KMS-11 (cell line): ENCODE results near the gene SDK2.

Experiments used
- H2AFZ ChIP-seq: fragments of 200-600 bp; sonication (generic); 2 replicates; pipeline ENCODE4 v1.6.1; 2016; ENCODE audit warnings: antibody characterized with exemption, mixed run types, low read depth
- H3K27ac ChIP-seq: fragments of 200-600 bp; sonication (generic); 2 replicates; pipeline ENCODE4 v1.6.1; 2016; ENCODE audit warnings: mild to moderate bottlenecking, mixed run types
- H3K27me3 ChIP-seq: fragments of 200-600 bp; sonication (generic); 2 replicates; pipeline ENCODE4 v1.6.1; 2017; ENCODE audit warnings: mild to moderate bottlenecking, low read depth, mixed run types, moderate library complexity; ENCODE audit not compliant: insufficient read depth
- H3K36me3 ChIP-seq: fragments of 200-600 bp; sonication (generic); 2 replicates; pipeline ENCODE4 v1.6.1; 2017; ENCODE audit warnings: mild to moderate bottlenecking, mixed run types; ENCODE audit not compliant: insufficient read depth
- H3K4me1 ChIP-seq: fragments of 200-600 bp; sonication (generic); 2 replicates; pipeline ENCODE4 v1.6.1; 2016; ENCODE audit warnings: mild to moderate bottlenecking, low read depth, mixed run types; ENCODE audit not compliant: poor library complexity, severe bottlenecking
- H3K4me2 ChIP-seq: fragments of 200-600 bp; sonication (generic); 2 replicates; pipeline ENCODE4 v1.7.0; 2016; ENCODE audit warnings: mild to moderate bottlenecking, mixed run types
- H3K4me3 ChIP-seq: fragments of 200-600 bp; sonication (generic); IDR thresholded peaks from 2 replicates; pipeline ENCODE4 v1.6.1; 2017; ENCODE audit warnings: low read depth, low read length, mixed read lengths; ENCODE audit not compliant: insufficient read depth
- H3K79me2 ChIP-seq: fragments of 200-600 bp; sonication (generic); 2 replicates; pipeline ENCODE4 v1.6.1; 2016; ENCODE audit warnings: low read depth, mixed run types; ENCODE audit not compliant: insufficient read depth
- H3K9ac ChIP-seq: fragments of 200-600 bp; sonication (generic); 2 replicates; pipeline ENCODE4 v1.6.1; 2016; ENCODE audit warnings: mild to moderate bottlenecking, mixed run types
- H4K20me1 ChIP-seq: fragments of 200-600 bp; sonication (generic); 2 replicates; pipeline ENCODE4 v1.6.1; 2016; ENCODE audit warnings: mild to moderate bottlenecking, mixed run types; ENCODE audit not compliant: insufficient read depth
- TF ChIP-seq, protein P1 (sequence below): fragments of 200-600 bp; sonication (generic); conservative IDR thresholded peaks from 2 replicates; pipeline ENCODE4 v1.6.1; 2017; ENCODE audit warnings: low read depth, mild to moderate bottlenecking, antibody characterized with exemption, low read length, moderate library complexity, mixed read lengths

SDK2 gene

DNA sequence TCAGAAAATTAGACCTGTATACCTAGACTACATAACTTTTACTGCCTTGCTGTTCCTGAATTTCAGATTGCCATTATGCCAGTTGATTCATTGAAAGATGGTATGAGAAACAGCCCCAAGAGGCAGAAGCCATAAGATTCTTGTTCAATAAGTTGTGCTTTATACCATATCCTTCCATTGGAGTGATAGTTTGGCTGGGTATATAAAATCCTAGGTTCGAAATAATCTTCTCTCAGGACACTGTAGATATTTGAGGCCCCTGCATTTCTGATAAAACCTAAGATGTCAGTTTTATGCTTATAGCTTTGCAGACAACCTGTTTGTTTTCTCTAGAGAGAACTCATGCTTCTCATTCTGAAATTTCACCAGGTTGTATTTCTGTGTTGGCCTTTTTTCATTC, 9.6 kb upstream of the SDK2 start:
- Histone ChIP-seq H3K9ac (no peak overlapping the region), H2AFZ (no peak overlapping the region), H3K27me3 (peaks cover 20% of the 10 kb centered on the region; the same call in 1 of the 2 replicates), H3K4me2 (no peak overlapping the region), H3K36me3 (no peaks in the 10 kb centered on the region), H4K20me1 (no peaks in the 10 kb centered on the region), H3K79me2 (no peaks in the 10 kb centered on the region), H3K4me3 (no peak overlapping the region), H3K27ac (no peak overlapping the region), H3K4me1 (no peaks in the 10 kb centered on the region)
- TF ChIP-seq, protein P1, sequence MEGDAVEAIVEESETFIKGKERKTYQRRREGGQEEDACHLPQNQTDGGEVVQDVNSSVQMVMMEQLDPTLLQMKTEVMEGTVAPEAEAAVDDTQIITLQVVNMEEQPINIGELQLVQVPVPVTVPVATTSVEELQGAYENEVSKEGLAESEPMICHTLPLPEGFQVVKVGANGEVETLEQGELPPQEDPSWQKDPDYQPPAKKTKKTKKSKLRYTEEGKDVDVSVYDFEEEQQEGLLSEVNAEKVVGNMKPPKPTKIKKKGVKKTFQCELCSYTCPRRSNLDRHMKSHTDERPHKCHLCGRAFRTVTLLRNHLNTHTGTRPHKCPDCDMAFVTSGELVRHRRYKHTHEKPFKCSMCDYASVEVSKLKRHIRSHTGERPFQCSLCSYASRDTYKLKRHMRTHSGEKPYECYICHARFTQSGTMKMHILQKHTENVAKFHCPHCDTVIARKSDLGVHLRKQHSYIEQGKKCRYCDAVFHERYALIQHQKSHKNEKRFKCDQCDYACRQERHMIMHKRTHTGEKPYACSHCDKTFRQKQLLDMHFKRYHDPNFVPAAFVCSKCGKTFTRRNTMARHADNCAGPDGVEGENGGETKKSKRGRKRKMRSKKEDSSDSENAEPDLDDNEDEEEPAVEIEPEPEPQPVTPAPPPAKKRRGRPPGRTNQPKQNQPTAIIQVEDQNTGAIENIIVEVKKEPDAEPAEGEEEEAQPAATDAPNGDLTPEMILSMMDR: no peak

DNA sequence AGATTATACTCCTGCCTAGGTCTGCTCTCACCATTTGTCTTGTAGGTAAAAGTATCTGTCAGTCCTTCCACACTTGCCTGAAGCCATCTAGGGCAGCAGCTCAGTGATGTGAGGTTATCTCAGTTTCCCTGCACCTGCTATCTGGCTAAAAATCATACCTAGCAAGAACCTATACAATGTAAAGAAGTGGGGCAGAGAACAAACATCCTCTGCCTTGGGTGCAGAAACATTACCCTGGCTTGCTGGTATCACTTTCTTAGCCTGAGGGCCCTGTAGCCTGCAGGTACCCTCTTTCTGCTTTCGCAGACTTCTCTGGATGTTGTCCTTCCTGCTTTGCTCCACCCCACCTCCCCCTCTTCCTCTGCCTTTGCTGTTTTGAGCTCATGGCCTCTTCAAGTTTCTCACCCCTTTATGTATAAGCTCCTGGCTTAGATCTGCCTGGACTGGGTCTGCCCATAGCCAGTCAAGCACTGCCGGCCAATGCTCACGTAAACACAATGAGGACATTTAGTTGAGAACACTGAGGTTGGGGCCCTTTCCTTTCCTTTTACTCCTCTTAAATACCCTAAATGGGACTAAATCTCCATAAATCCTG, 8.7 kb upstream of the SDK2 start:
- no peak overlapping the region for H3K4me3 ChIP-seq
- H3K27ac ChIP-seq: no peak overlapping the region
- no peak overlapping the region for H3K4me2 ChIP-seq
- no peak overlapping the region for H2AFZ ChIP-seq
- no peaks in the 10 kb centered on the region for H4K20me1 ChIP-seq
- no peaks in the 10 kb centered on the region for H3K79me2 ChIP-seq
- TF ChIP-seq, protein P1: no peak
- H3K36me3 ChIP-seq: no peaks in the 10 kb centered on the region
- H3K27me3 ChIP-seq: peaks cover 22% of the 10 kb centered on the region; the same call in 1 of the 2 replicates
- no peaks in the 10 kb centered on the region for H3K4me1 ChIP-seq
- H3K9ac ChIP-seq: no peak overlapping the region

DNA sequence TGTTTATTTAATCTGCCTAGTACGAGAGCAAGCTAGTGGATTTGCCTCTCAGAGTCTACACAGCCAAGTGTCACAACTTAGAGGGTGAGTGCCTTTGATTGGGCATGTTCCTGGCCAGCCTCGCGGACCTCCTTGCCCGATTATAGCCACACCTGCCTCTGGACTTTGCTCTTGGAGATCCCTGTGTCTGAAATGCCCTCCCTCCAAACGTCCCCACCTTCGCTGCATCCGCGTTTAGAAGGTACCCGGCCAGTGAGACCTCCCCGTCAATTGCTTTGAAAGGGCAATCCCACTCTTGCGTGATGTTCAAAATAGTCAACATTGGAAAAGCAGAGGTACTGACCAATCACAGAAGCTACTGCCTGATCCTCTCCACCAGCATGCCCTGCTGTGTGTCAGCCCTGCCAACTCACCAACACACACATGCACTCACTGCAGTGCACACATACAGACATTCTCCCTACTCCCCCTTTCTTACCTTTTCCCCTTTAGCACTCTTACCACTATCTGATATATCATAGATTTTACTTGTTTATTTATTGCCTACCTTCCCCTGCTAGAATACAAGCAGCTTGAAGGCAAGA, 6.5 kb upstream of the SDK2 start:
- Histone ChIP-seq H3K27me3 (peaks cover 36% of the 10 kb centered on the region; the same call in 1 of the 2 replicates), H3K4me2 (no peak overlapping the region), H3K4me3 (no peak overlapping the region), H3K9ac (no peak overlapping the region), H3K79me2 (no peaks in the 10 kb centered on the region), H3K27ac (no peak overlapping the region), H2AFZ (no peak overlapping the region), H3K4me1 (no peaks in the 10 kb centered on the region), H3K36me3 (no peaks in the 10 kb centered on the region), H4K20me1 (no peaks in the 10 kb centered on the region)
- TF ChIP-seq, protein P1: no peak

DNA sequence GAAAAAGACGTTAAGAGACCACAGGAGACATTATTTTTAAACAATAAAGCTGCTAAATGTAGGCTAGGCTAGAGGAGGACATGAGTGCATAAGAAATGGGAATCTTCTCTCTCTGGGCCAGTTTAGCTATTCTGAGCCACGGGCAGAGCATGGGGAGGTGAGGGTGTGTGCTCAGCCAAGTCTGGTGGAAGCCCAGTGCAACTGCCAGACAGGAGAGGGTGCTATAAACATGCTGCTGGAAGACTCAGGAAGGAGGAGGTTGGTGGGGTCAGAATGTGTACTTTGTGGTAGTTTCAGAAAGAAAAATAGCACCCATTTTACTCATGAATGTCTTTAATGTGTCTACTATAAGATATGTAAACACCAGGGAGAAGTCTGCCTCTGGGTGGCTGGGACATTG, 5.9 kb upstream of the SDK2 start:
- peaks cover 36% of the 10 kb centered on the region; the same call in 1 of the 2 replicates for H3K27me3 ChIP-seq
- no peaks in the 10 kb centered on the region for H3K36me3 ChIP-seq
- H2AFZ ChIP-seq: no peak overlapping the region
- H3K4me1 ChIP-seq: no peaks in the 10 kb centered on the region
- no peak overlapping the region for H3K27ac ChIP-seq
- no peak overlapping the region for H3K4me3 ChIP-seq
- no peak overlapping the region for H3K9ac ChIP-seq
- H3K4me2 ChIP-seq: no peak overlapping the region
- TF ChIP-seq, protein P1: no peak
- no peaks in the 10 kb centered on the region for H4K20me1 ChIP-seq
- no peaks in the 10 kb centered on the region for H3K79me2 ChIP-seq
